Measurements from ENCODE around the gene TIA1.
"Not testable (repeated sequence)": the region's sequence is repeated elsewhere in the genome, so short reads cannot be mapped to it uniquely, and the experiment has no call there.

Gene TIA1

DNA sequence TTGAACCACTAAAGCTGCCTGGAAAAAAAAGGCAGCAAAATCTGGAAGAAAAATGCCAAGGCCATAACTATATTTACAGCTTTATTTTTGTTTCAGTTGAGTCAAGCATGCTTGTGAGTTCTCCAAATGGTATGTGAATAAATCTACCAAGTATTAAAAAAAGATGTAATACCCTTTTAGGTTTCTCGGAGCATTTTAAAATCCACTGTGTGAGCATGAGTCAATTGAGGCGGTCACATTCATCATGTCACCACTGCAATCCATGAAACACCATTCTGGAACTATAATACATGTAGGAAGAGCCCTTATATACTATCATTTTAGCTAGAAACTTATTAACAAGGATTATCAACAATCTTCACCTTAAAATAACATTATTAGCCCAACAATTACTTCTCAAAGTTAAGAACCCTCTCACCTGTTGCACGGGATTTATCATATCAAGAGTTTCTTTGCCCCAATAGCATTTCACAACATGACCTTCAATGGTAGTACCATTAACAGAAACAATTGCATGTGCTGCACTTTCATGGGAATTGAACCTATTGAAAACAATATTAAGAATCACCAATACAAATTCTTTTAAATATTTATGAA lies 33.4 kb downstream of the TIA1 start:
- DNase-seq, result no peak

GRCh38 chr2:70214365-70214764 lies 34.1 kb downstream of the TIA1 start:
- DNase-seq, result no peak

DNA sequence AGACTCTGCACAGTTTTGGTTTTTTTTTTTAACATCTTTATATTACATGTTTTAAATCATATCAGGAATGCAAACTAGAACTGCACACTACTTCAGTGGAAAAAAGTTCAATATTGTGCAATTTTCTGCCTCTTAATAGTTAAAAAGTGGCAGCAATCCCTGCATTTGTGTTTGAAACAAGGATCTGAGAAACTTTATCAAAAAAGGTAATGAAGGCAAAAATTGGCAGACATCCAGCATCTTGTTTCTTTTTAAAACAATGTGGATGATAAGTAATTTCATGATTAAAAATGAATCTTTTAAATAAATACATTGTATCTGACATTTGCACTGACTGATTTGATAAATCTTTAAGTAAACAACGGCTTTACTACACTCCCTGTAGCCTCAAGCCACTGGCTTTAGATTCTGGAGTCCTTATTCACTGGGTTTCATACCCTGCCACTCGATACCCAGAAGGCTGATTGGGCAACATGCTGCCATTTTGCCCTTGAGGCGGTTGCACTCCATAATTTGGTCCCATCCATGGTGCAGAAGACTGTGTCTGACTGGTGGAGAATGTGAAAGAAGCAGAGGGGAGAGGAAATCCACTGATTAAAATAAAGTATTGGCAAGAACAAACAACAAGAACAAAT lies 36.0 kb downstream of the TIA1 start:
- no peak for DNase-seq

- DNase-seq, result no peak
Observed at GRCh38 chr2:70211595-70211994, 36.8 kb downstream of the TIA1 start.

DNA sequence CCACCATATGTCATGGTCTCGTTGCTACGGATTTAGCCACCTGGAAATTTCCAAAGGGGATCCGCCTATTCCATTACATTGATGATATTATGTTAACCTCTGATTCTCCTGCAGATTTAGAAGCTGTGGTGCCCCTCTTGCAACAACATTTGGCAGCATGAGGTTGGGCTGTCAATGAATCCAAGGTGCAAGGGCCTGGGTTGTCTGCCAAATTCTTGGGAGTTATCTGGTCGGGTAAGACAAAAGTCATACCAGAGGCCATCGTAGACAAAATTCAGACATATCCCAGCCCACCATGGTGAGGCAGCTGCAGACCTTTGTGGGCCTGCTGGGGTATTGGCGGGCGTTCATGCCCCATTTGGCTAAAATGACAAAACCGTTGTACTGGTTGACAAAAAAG lies 44.0 kb downstream of the TIA1 start:
- DNase-seq, result no peak

DNA sequence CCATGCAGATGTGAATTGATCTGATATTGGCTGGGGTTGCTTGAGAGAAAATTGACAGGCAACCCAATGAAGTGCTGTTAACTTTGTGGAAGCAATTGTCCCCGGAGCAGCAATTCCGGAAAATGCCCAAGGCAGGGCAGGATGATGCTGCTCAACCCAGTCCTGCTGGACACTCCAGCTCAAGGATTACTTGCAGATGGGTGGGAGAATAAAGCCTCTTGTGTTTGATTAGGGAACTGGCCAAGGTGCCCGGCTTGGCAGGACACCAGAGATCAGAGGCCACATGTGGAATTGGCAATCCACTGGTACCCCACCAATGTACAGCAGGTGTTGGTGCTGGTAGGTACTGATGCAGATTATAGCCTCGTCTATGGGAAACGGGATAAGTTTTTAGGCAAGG lies 45.3 kb downstream of the TIA1 start:
- DNase-seq, result no peak

DNA sequence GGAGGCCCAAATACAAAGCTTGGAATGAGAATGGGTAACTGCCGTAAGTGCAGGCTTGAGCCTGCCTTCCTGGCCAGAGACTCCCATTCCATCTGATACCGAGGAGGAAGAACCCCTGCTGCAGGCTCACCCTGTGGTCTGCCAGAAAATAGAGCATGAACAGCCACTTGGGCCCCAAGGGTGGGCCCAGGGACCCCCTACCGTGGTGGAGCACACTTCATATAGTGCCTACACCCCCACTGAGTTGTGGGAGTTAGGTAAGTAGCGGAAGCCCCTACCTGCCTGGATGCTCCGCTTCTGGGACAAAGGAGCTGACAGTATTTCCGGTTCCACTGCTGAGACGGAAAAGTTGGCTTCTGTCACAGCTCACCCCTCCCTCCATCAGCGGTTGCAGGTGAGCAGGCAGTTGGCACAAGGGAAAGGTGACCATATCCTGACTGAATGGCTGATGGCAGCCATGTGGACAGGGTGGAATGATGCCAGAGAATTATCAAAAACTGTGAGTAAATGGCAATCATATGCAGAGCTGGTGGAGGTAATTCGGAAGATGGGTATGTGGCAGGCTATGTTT lies 46.1 kb downstream of the TIA1 start:
- DNase-seq, result no peak

- DNase-seq, result no peak
Observed at GRCh38 chr2:70201831-70202230, 46.6 kb downstream of the TIA1 start.

- DNase-seq, result no peak
Observed at GRCh38 chr2:70201225-70201768, 47.1 kb downstream of the TIA1 start.

GRCh38 chr2:70199320-70199864 lies 49.0 kb downstream of the TIA1 start:
- DNase-seq, result peak; percentile 22

DNA sequence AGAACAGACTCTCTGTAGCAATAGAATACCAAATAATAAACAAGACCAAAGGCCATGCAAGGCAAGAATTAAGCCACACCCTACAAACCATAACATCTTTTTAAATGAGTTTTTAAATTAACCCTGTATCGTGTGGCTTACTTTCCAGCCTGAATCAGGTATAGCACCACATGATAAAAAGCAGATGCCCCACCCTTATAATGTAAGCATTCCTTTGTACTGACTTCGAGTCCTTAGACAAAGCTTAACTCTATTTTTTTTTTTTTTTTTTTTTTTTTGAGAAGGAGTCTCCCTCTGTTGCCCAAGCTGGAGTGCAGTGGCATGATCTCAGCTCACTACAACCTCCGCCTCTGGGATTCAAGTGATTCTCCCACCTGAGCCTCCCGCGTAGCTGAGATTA lies 55.9 kb downstream of the TIA1 start:
- no peak for DNase-seq

GRCh38 chr2:70191244-70191735 lies 57.1 kb downstream of the TIA1 start:
- no peak for DNase-seq

- peak; percentile 96 for DNase-seq
Observed at GRCh38 chr2:70190418-70191243, 57.8 kb downstream of the TIA1 start, which contains the start of gene C2orf42. C2orf42 (minus strand) TSS chr2:70191019; CDS start chr2:70181985, 9,034 bp downstream.

DNA sequence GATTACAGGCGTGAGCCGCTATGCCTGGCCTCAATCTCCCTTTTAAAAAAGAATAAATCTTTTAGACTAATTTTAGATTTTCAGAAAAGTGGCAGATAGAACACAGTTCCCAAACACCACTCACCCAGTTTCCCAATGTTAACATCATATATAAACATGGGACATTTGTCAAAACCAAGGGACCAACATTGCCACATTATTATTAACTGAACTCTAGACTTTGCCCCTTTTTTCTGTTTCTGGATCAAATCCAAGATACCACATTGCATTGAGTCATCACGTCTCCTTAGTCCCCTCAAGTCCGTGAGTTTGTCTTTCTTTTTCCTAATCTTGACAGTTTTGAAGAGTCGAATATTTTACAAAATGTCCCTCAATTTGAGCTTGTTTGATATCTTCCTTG lies 60.0 kb downstream of the TIA1 start:
- DNase-seq, result no peak

DNA sequence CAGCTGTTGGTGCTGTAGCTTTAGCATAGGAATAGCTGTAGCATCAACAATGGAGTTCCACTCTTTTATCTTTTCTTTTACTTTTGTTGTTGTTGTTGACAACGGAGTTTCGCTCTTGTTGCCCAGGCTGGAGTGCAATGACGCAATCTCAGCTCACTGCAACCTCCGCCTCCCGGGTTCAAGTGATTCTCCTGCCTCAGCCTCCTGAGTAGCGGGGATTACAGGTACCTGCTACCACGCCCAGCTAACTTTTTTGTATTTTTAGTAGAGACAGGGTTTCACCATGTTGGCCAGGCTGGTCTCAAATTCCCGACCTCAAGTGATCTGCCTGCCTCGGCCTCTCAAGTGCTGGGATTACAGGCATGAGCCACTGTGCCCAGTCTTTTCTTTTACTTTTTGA lies 61.3 kb downstream of the TIA1 start:
- not testable (repeated sequence) for DNase-seq

DNA sequence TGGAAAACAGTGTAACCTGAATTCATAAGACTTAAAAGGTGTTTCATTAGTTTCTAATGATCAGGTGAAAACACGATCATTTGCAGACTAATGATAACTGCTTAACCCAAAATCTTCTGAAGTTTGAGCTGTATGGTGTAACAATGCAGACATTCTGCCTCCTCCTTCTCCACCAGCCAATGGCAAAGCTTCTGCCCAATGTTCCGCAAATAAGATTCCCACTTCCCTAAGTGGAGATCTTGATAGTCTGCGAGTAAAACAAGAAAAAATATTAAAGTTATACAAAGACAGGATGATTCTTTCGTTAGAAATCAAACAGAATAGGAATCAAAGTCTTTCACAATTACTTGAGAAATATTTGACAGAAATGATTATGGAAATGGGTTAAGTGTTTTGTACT lies 65.7 kb downstream of the TIA1 start:
- no peak for DNase-seq

GRCh38 chr2:70181363-70181956 lies 67.0 kb downstream of the TIA1 start:
- DNase-seq, result no peak

DNA sequence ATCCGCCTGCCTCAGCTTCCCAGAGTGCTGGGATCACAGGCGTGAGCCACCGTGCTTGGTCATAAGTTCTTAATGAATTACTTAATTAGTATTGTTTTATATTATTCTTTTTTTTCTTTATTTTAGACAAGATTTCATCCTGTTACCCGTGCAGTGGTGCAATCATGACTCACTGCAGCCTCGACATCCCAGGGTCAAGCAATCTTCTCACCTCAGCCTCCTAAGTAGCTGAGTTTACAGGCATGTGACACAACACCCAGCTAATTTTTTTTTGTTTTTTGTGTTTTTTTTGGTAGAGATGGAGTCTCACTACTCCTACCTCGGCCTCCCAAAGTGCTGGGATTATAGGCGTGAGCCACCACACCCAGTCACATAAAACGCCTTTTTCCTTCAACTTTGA lies 74.9 kb downstream of the TIA1 start:
- DNase-seq, result no peak

DNA sequence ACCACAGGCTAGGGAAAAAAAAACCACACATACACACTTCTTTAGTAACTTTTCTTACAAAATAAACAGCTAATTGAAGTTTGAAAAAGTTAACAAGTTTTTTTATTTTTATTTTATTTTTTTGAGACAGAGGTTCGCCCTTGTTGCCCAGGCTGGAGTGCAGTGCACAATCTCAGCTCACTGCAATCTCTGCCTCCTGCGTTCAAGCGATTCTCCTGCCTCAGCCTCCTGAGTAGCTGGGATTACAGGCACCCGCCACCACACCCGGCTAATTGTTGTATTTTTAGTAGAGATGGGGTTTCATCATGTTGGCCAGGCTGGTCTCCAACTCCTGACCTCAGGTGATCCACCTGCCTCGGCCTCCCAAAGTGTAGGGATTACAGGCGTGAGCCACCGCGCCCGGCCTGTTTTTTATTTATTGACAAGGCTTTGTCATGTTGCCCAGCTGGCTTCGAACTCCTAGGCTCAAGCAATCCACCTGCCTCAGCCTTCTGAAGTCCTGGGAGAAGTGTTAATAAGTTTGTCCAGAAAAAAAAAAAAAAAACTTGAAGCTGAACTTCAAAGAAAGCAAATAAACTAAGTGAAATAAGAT lies 78.7 kb downstream of the TIA1 start:
- DNase-seq, result not testable (repeated sequence)

- DNase-seq, result no peak
Observed at GRCh38 chr2:70161069-70161534, 87.3 kb downstream of the TIA1 start.

GRCh38 chr2:70160545-70160944 lies 87.9 kb downstream of the TIA1 start:
- no peak for DNase-seq

All from OCI-M1 (cell line).